GM19099 (cell line): Measurements from ENCODE around the gene PTGDR2.

Experiments used
- POLR2A ChIP-seq: IDR thresholded peaks from 3 replicates; pipeline ENCODE4 v1.6.1; 2011; ENCODE audit warnings: low read depth; ENCODE audit not compliant: insufficient read length; ENCODE audit errors: extremely low read depth

PTGDR2 gene

DNA sequence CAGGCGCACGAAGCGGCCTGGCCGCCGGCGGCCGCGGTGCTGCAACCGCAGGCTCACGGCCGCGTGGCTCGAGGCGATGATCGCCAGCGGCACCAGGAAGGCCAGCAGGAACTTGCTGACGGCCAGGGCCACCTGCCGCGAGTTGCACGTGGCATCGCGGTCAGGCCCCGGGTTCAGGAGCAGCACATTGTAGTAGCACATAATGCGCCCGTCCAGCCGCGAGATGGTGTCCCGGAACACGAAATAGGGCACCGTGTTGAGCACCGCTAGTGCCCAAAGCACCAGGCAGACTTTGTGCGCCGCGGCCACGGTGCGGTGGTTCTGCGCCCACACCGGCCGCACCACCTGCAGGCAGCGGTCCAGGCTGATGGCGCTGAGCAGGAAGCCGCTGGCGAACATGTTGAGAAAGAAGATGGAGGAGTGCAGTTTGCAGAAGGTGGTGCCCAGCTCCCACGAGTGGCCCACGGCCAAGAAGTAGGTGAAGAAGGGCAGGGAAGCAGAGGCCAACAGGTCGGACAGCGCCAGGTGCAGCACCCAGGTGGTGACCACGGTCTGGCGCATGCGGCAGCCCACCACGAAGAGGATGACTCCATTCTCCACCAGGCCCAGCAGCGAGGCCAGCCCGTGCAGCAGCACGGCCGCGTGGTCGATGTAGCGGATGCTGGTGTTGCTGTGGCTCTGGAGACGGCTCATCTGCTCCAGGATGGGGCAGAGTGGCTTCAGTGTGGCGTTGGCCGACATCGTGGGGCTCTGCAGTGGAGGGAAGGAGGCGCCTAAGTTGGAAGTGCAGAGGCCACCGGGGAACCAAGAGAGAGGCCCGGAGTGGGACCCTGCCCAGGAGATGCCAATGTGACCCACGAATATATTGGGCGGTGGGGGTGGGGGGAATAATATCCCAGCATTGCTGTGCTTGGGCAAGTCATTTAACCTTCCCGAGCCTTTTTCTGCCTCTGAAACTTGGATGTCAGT lies 2.5 kb downstream of the PTGDR2 start:
- TF ChIP-seq POLR2A, result no peak

DNA sequence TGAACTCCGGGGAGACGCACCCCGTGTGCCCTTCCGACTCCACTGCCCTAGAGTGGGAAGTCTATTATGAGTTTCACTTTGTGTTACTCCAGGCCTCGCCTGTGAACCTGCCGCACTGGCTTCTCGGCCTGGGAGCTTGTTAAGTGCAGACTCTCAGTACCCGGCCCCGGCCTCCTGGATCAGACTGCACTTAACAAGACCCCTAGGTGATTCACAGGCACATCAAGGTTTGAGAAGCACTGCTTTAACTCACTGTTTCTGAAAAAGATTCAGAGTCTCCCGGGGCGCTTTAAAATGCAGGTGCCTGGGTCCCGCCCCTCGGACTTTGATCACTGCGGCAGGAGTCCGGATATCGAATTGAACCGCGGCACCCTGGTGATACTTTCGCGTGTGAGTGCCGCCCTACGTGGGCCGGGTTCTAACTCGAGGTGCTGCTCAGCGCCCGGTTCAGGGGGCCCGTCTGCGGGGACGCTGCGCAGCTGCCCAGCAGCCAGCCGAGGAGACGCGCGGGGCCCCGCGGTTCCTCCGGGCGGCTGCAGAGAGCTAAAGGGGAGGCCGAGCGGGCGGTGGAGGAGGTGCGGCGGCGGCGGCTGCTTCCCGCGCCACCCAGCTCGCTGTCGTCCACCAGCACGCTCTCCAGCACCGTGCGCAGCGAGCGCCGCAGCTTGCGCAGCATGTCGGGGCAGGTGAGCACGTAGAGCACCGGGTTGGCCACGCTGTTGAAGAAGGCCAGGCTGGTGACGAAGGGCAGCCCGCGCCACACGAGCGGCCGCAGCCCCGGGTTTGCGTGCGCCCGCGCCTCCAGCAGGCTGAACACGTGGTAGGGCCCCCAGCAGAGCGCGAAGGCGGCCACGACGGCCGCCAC lies 3.4 kb downstream of the PTGDR2 start:
- TF ChIP-seq POLR2A, result no peak

DNA sequence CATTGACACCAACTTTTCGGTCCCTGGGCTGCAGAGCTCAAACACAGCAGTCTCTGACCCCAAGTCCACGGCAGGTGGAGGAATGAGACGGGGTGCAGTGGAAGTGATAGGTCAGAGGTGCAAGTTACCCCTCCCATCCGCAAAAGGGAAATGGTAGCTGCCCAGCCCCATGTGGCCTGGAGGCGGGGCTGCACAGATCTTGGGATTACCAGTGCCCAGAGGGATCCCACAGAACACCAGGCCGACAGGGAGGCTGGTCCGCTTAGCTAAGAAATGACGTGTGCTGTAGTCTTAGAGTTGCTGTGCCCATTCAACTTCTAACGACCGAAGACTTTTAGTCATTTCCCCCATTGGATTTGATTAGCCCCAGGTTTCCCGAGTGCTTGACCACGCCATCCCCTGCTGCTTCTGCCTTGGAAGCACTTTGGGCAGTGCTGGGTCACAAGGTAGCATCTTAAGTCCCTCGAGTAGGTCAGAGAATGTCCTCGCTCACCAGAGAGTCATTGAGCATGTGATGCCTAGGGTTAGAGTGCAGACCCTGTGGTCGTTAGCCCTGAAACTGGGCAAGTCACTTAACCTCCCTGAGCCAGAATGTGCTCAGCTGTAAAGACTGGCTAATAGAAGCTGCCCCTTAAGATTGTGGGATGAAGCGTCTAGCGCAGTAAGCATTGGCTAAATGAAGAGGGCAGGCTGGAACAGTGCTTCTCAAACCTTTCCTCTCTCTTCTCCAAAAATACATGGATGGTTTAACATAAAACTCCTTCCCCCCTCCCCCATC lies 4.2 kb downstream of the PTGDR2 start:
- TF ChIP-seq POLR2A, result no peak

DNA sequence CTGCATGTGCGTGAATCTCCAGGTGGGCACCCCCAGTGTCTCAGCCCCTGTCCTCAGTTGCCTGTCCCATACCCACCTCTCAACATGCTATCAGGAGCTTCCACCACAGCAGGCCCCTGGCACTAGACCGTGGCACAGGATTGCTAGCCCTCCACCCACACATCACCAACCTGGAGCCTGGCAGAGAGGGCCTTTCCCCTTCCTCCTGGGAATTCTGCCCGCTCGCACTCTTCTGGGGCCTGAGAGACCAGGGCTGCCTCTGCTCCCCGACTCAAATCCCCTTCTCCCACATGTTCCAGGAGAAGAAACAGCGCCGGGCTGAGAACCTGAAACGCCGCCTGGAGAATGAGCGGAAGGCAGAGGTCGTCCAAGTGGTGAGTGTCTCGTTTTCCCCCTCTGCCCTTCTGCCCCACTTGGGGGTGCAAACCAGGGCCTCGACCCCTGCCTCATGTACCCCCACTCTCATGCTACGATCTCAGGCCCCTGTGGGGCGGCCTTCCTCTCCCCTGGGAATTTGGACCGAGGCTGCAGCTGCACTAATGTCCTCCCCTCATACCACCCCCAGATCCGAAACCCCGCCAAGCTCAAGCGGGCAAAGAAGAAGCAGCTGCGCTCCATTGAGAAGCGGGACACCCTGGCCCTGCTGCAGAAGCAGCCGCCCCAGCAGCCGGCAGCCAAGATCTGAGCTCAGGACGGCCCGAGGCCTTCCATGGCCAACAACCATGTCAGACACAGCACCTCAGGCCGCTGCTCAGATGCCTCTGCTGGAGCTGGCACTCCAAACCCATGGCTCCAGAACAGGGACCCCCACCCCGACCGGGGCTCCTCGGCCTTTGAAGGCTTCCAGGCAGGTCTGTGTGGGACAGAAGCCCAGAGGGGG lies 5.9 kb downstream of the PTGDR2 start:
- TF ChIP-seq POLR2A, result no peak

DNA sequence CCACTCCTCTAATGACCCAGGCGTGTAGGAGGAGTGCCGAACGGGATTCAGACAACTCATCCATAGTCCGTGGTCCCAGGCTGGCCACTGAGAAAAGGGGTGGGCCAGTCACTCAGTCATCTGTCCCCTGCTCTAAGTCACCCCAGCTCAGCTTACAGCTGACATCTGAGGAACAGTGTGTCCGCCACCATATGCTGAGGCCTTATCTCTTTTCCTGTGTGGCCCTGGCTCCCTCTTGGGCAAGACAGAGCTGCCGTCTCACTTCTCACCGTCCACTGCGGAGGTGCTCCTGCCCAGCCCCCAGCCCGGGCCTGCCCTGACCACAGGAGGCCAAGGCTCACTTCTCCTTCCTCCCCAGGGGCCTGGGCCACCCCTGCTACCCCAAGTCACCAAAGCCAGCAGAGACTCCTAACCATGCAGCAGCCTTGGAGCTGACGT lies 7.0 kb downstream of the PTGDR2 start:
- TF ChIP-seq POLR2A, result no peak

DNA sequence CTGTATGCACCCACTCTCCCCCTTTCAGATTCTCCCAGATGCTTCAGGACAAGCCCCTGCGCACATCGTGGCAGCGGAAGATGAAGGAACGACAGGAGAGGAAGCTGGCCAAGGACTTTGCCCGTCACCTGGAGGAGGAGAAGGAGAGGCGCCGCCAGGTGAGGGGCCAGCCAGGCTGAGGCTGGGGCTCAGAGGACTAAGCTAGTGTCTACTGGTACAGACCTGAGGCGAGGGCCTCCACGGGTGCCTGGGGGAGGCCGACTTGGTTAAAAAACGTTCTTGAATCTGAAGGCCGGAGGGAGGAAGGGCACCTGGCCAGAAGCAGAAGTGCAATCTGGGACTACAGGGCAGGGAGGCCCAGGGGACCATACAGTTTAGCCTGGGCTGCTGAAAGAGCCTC lies 7.9 kb downstream of the PTGDR2 start:
- TF ChIP-seq POLR2A, result no peak

DNA sequence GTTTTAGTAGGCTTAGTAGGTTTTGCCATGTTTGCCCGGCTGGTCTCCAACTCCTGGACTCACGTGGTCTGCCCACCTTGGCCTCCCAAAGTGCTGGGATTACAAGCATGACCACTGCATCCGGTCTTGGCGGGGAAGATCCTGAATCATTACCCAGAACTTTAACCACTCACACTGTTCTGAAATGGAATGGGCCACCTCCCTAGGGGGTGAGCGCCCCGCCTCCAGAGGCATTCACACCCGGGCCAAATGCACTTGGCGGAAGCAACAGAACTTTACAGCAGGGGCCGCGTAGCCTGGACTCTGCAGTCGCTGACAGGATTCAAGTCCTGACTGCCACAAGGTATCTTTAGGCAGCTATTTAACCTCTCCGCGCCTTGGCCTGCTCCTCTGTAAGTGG lies 8.5 kb downstream of the PTGDR2 start:
- no peak for TF ChIP-seq POLR2A

DNA sequence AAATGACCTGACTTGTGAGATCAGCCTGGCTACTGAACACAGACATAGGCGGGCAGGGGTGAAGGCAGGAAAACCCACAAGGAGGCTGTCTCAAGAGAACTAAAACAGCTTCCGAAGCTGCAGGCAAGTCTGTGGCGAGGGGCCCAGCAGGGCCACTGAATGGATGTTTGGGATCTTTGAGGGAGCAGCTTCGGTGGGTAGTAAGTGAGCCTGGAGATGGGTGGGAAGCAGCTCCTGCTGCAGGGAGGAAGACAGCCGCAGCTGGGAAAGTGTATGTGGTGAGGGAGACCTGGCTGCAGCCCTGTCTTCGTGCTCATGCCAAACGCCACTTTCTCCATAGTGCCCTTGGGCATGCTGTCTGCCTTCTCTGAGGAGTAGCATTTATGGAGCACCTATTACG lies 10.4 kb downstream of the PTGDR2 start:
- no peak for TF ChIP-seq POLR2A

DNA sequence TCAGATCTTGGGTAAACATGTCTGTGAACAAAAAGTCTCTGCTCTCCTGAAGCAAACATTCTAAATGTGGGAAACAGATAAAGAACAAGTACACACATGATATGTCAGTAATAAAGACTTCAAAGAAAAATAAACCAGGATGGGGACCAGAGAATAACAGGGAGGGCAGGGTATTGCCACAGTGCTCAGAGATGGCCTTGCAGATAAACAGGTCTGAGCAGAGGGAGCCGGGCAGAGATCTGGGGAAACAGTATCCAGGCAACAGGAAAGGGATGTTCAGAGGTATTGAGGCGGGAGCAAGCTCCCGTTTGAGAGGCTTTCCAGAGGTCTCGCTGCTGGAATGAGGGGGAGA lies 10.9 kb downstream of the PTGDR2 start:
- TF ChIP-seq POLR2A, result no peak

DNA sequence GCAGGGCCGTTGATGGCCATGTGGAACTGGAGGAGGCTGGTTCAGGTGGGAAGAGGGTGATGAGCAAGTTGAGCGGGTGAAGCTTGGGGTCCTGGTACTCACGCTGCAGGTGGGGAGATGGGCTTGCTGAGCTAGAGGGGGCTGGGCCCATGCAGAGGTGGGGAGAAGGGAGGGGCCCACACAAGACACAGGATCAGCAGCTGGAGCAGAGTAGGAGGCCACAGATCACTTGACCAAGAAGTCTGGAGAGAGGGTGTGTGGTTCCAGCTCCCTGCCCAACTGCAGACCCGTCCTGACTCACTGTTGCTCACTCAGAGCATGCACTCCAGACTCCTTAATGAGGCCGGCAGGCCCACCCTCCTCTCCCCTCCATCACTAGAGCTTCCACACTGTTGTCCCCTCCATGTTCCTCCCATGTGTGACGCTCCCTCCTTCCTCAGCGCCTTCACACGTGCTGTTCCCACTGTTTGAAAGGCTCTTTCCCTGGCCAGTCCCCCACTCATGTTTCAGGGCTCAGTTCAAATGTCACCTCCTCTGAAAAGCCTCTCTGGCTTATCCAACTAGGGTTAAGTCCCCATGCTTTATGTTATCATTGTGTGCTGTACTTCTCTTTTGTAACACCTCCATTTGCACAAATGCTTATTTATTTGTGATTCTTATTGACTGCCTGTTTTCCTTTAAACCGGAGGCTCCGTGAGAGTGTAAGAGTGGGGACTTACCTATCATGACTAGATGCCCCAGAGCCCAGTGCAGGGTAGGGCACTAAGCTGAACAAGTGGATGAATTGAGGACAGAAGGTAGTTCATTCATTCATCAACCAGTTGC lies 11.5 kb downstream of the PTGDR2 start:
- no peak for TF ChIP-seq POLR2A

DNA sequence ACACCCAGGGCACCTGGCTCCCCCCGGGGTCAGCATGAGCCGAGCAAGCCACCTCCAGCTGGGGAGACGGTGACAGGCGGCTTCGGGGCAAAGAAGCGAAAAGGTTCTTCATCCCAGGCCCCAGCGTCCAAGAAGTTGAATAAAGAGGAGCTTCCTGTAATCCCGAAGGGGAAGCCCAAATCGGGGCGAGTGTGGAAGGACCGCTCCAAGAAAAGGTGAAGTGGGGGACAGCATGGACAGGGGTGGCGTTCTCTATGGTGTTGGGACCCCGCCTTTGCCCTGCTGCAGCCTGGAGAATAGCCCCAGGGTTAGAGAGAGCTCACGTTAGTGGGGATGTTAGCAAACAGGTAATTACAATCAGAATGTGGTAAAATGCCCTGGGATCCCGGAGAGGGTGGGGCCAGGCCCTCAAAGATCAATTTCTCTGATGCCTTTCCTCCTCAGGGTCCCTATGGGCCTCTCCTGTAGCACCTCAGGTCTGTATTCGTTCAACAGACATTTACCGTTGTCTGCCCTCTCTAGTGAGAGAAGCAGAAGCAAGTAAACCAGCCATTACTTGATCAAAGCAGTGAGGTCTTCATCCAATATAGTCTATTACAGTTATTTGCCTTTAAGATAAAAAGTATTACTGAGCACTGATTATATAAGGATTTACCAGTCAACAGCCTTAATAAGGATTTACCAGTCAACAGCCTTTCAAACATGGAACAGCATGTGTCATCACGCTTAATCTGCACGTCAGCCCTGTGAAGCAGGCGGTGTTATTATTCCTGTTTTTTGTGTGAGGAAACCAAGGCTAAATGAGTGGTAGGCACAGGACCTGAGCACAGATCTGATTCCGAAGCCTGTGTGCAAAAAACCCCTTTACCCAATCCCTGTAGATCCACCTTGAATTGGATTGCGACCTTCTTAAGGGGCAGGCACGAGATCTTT lies 12.8 kb downstream of the PTGDR2 start:
- TF ChIP-seq POLR2A, result no peak
